DMS 273 treated with DMSO at 0.1 percent for 48 hours (cell line): ENCODE data around the gene TBC1D8.

Experiments used
- DNase-seq: peaks from one replicate; lab custom pipeline; 2025; lab: John Stamatoyannopoulos, UW

The TBC1D8 gene

DNA sequence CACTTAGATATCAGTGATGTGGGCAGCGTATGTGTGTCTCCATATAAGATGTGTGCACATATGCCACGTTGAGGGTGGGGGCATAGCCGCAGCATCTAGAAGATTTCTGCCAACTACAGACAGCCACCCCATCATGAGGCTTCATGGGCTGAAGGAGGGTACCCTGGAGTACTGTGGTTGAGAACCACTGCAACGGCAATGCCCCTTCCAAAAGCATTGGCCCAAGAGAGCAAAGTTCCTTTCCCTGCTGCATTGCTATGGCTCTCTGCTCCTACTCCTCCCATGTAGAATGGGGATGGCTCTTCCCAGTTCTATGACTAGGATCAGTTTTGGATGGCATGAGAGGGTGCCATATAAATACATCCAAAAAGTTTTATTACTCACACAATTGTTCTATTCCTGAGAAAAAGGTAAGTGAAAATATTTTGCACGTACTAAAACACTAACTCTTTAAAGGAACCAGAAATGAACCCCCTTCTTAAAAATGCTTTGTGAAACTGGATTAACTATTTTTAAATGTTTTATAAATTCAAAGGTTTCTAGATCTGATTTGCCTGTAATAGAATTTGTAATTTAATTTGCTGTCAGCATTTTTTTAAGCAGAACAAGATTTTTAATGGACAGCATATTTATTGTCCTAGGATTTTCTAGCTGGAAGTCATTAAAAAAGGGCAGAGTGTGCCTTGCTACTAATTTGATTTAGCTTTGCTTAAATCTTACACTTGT is 153.5 kb downstream of the TBC1D8 start:
- DNase-seq, result no peak

DNA sequence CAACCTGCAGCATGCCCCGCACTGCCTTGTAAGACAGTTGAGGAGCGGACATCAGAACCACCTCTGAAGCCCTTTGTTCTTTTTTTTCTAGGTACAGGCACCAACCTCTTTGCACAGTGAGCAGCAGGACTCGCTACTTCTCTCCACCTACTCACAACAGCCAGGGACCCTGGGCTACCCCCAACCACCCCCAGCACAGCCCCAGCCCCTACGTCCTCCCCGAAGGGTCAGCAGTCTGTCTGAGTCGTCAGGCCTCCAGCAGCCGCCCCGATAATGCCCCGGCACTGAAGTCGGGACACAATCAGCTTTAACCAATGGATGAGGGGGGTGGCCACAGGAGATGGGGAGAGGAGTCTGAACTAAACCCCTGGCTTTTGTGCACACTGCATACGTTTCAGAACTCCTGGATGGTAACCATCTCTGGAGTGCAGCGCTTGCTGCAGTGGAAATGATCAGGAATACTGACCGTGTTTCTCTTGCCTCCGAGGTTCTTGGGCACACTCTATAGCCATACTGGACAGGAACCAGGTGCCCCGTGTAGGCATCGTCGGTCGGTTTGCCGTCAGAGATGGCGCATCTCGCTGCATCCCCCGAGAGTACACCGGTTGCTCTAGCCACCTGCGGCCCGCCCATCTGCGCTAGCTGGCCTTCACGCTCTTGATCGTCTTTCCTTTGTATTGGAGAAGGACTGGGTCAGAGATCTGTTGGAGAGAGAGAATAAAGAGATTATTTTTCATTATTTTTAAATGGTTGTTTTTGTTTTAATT is 155.7 kb downstream of the TBC1D8 start:
- DNase-seq, result no peak

GRCh38 chr2:100993294-100993693 is 157.9 kb downstream of the TBC1D8 start:
- DNase-seq, result no peak

GRCh38 chr2:100992262-100992661 is 158.9 kb downstream of the TBC1D8 start:
- no peak for DNase-seq

DNA sequence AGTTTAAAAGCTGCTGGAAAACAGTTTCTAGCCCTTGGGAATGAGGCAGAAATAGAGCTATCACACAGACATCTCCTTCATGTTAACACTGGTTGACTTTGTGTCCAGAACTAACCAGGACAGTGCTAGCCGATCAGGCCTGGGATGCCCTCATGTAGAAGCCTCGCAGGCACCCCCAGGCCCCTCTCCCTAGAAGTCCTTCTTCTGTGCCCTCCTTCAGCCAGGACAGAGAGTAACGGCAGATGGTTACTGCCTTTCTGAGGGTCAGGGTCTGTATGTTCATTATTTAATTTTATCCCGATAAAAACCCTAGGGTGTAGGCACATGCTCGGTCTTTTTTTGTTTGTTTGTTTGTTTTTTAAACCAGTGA is 159.8 kb downstream of the TBC1D8 start:
- DNase-seq, result no peak

DNA sequence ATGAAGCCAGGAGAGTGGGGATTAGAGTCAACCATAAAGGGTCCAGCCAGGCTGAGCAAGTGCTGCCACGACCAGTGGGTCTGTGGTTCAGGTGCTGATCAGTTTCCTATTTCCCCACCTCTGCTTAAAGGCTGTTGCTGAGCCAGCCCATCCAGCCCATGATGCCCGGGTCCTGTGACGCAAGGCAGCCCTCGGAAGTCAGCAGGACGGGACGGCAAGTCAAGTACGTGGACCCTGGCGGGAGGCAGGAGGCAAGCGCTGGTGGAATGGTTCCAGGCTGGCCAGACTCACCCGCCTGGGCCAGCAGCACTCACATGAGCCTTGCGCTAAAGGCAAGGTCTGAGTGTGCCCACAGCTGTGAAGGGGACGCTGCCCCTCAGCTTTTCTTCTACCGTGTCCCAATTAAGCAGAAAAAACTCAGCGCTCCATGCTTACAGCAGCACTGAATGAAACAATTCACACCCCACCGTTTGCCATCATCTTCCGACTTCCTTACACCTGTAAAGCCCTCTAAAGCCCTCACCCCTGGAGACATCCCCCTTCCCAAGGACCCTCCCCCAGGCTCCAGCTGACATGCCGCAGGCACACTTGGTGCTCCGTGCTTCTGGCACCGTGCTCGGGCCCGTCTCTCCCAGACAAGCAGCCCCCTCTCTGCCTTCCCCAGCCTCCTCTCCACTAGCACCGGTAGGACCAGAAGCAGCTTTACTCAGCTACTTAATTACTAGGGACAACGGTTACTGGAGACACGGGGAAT is 160.4 kb downstream of the TBC1D8 start:
- DNase-seq, result no peak

GRCh38 chr2:100990166-100990565 is 161.0 kb downstream of the TBC1D8 start:
- DNase-seq, result no peak

DNA sequence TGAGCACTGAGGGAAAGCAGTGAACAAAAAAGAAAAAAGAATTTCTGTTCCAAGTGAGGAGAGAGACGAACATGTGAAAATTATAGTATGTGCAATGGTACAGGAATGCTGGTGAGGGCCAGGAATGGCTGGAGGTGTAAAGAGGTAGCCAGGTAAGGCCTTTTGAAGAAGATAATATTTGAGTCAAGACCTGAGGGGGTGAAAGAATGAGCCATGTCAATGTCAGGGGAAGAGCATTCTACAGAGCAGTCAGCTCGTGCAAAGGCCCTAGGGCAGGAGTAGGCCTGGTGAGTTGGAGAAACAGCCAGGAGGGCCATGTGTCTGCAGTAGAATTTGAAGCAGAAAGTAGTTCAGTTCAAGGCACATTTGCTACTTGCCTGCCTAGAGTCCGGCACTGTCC is 161.5 kb downstream of the TBC1D8 start:
- DNase-seq, result no peak

GRCh38 chr2:100988630-100989417 is 162.4 kb downstream of the TBC1D8 start:
- no peak for DNase-seq

- no peak for DNase-seq
These were observed 163.2 kb downstream of the TBC1D8 start for GRCh38 chr2:100987974-100988373.

- no peak for DNase-seq
These were observed 163.6 kb downstream of the TBC1D8 start for GRCh38 chr2:100987536-100987935.

DNA sequence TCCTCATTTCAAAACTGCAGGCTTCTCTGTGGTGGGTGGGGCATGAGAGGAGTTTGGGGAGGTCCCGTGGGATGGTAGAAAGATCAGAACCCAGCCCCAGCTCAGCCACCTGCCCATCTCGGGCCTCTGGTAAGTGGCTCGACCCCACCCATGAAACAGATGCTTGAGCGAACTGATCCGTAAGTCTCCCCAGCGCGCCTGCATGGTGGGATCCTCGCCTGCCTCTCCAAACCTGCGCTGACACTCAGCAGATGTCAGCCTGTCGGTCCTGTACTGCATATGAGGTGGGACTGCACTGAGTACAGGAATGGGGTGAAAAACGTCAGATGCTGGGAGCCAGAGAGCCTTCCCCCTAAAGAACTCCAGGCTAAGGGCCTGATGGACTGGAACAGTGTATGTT is 165.0 kb downstream of the TBC1D8 start:
- no peak for DNase-seq

GRCh38 chr2:100984892-100985307 is 166.3 kb downstream of the TBC1D8 start:
- no peak for DNase-seq

DNA sequence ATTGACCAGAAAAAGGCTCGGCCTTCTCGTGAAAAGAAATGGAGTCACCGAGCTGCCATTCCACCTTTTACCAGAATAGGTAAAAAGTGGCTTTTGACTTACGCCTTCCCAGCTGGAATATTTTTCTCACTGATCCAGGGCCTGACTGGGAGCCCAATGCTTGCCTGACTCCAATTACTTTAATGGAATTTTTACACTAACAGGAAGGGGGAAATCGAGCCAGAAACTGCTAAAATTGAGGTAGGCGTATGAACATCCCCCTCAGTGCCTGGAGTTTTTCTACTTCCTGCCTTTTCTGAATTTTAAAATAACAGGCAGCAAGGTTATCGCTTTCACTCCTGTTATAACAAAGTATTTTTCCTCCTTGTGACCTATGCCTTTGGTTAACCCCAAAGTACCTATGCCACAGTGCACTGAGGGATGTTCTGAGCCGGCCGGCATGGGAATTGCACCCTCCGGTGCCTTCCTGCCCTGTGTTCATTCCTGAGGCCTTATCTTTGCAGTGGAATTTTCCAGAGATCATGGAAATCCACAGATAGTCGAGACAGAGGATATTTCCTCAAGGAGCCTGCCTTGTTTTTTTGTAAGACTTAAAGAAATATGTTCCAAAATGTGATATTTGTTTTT is 167.4 kb downstream of the TBC1D8 start:
- DNase-seq, result no peak

DNA sequence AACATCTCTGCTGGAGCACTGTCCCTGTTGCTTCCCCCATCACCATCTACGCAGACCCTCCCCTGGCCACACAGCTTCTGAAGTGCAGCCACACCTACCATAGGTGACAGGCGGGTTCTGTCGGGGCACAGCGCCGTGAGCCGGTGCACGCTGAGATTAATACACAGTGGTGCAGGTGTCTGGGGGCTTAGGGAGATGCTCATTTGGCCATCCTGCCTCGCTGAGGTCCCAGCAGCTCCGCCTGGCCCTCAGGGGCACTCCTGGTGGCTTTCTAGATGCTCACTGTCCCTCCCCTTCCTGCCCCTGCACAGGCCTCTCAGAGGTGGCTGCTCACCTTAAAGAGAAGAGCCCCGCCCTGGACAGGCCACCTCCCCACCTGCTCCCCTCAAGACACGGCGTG is 168.0 kb downstream of the TBC1D8 start:
- no peak for DNase-seq

DNA sequence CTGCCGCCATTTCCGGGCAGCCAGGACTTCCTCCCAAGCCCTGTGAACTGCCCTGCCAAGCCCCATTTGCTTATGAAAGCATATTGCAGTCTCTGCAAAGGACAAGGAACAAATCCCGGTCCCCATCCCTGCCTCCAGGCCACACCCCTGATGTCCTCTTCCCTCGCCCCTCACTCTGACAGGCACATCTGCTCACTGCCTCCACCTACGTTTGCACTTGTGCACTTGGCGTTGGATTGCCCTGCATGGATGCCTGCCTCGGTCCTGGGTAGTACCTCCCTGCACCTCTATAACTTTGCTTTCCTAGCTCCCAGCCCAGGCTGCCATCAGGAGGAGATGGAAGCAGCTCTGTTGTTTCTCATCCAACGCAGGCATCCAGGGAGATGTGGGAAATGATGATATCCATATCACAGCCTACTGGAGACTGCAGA is 168.7 kb downstream of the TBC1D8 start:
- no peak for DNase-seq

- DNase-seq, result no peak
These were observed 170.2 kb downstream of the TBC1D8 start for GRCh38 chr2:100981011-100981410.

- DNase-seq, result no peak
These were observed 171.1 kb downstream of the TBC1D8 start for GRCh38 chr2:100980046-100980445.

- DNase-seq, result peak; percentile 1
These were observed 172.5 kb downstream of the TBC1D8 start for GRCh38 chr2:100978582-100979191.

DNA sequence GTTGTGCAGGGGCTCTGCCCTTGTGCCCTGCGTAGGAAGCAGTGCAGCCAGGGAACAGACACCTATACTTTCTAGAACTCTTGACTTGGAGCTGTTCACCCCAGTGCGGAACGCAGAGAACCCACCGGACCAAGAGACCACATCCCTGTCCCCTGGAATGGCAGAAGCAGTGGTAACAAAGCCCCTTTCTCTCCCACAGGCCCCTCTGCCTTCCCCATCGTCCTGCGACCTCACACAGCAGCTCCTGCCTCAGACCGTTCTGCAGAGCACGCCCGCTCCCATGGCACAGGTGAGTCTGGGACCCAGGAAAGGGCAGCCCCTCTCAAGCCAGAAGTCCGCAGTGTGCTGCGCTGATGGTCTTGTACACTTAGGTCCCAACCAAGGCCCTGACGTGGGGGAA is 173.7 kb downstream of the TBC1D8 start:
- DNase-seq, result no peak
